HG02885 (cell line): ENCODE measurements around the gene DZANK1.
"Not testable (repeated sequence)": the region's sequence is repeated elsewhere in the genome, so short reads cannot be mapped to it uniquely, and the experiment has no call there.

ENCODE experiments used
- ATAC-seq: cut with Tn5 transposase; IDR thresholded peaks from one replicate; pipeline ENCODE4 v1.9.1; 2021; ENCODE audit warnings: mild to moderate bottlenecking; ENCODE audit not compliant: unreplicated experiment, poor library complexity

DZANK1 gene

GRCh38 chr20:18443886-18444285 lies 22.9 kb downstream of the DZANK1 start:
- no peak for ATAC-seq

DNA sequence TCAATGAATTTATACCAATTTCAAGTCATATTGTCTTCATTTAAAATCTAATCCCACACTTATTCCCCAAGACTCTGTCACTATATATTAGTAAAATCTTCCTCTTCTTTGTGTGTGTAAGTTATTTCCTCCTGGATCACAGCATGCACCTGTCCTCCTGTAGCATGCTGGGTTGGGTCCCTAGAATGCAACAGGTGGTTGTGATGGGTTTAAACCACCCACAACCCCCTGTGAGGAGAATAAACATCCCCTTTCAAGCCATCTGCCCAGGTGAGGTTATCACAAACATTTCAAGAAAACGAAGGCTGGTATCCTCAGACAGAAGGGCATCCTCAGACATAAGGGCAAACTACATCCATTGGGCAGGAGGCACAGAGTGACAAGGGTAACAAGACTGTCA lies 26.4 kb downstream of the DZANK1 start:
- no peak for ATAC-seq

DNA sequence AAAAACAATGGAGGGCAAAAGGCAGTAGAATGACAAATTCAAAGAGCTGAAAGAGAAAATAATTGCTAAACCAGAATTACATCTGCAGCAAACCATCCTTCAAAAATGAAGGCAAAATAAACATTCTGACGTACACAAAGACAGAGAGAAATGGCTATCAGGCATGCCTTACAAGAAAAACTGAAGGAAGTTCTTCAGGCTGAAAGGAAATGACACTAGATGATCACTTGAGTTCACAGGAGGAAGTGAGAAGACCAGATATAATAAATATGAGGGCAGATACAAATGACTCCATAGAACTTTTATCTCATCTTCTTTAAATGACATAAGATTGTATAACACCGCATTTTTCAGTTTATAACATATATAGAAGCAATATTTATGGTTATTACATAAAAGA lies 30.0 kb downstream of the DZANK1 start:
- ATAC-seq, result no peak

GRCh38 chr20:18431206-18431605 lies 35.6 kb downstream of the DZANK1 start:
- no peak for ATAC-seq

DNA sequence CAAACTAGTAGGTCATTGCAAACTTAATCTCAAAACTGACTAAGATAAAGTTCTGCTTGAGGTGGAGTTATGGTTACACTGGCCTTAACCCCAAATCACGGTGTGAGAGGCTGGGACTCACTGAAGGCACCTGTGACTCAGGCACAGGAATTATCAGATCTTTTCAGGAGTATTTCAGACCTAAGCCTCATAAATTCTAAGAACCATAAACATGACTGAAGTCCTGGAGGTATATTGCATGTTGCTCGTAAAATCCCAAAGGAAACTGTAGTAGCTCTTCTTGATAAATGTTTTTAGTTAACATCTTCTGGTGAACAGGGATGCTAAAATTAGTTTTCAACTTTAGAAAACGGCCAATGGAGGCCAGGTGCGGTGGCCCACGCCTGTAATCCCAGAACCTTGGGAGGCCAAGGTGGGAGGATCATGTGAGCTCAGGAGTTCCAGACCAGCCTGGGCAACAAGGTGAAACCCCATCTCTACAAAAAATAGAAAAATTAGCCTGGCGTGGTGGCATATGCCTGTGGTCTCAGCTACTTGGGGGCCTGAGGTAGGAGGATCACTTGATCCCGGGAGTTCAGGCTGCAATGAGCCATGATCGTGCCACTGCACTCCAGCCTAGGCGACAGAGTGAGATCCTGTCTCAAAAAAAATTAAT lies 36.5 kb downstream of the DZANK1 start:
- ATAC-seq, result no peak

- ATAC-seq, result no peak
Observed at GRCh38 chr20:18428490-18429173, 38.2 kb downstream of the DZANK1 start.

DNA sequence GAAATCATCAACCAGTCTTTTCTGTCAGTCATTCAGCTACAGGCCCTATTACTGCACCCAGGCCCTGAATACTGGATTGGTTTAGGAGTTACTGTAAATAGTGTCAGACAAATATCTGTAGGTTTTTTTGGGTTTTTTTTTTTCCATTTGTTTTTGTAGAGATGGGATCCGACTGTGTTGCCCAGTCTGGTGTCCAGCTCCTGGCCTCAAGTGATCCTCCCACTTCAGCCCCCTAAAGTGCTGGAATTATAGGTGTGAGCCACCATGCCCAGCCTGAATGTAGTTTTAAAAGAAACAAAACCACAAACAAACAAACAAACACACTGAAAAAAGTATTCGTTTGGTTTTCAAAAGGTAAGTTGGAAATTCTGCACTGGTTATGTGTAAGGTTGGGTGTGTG lies 39.6 kb downstream of the DZANK1 start:
- ATAC-seq, result no peak

- ATAC-seq, result no peak
Observed at GRCh38 chr20:18421608-18422007, 45.2 kb downstream of the DZANK1 start.

DNA sequence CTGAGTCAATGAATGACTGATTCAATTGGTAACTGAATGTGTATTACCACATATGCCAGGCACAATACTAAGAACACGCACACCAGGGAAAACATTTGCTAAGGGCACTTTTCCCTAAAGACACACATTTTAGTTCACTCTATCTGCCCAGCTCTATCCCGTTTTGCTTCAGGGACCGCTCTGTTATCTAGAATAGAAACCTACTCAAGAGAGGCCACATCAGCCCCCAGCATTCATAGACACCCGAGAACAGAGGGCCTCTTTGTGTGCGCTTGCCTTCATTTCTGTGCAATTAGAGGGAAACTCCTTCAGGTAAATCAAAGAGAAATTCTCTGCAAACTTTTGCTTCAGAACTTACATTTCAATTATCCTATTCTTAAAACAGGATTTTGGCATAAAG lies 50.3 kb downstream of the DZANK1 start:
- ATAC-seq, result no peak

GRCh38 chr20:18414140-18414539 lies 52.7 kb downstream of the DZANK1 start:
- ATAC-seq, result no peak

- peak; percentile 48 for ATAC-seq
Observed at GRCh38 chr20:18412221-18412901, 54.5 kb downstream of the DZANK1 start.

- ATAC-seq, result no peak
Observed at GRCh38 chr20:18405826-18406225, 61.0 kb downstream of the DZANK1 start.

- ATAC-seq, result no peak
Observed at GRCh38 chr20:18404172-18404571, 62.7 kb downstream of the DZANK1 start.

DNA sequence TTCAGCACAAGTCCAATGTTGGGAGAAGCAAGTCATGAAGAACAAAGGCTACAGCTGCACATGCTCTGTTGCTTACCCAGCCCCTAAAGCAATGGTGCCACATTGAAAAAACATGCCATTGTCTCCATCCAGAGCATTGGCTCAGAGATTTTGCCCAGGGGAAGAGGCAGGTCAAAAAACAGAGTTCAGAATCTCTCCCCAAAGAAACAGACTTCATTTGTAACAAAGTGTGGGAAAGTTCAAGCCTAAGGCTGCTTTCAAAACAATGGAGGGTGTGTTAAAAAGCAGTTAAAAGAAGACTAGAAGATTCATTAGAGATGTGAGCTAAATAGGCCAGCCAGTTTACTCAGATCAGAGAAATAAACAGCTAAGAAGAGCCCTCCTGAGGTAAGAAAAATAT lies 63.6 kb downstream of the DZANK1 start:
- ATAC-seq, result no peak

DNA sequence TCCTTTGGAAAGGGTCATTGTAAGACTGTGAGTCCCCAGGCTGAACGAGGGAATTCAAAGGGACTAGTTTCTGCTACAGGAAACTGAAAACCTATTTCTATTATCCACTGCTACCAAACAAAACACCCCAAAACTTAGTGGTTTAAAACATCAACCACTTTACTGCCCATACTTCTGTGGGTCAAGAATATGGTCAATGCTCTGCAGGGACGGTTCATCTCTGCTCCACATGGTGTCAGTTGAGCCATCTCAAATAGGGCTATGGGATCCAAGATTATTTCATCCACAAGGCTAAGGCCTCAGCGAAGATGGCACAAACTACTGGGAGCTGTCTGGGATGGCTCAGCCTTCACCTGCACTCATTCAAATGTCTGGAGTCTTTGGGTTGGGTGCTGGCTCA lies 65.5 kb downstream of the DZANK1 start:
- ATAC-seq, result no peak

DNA sequence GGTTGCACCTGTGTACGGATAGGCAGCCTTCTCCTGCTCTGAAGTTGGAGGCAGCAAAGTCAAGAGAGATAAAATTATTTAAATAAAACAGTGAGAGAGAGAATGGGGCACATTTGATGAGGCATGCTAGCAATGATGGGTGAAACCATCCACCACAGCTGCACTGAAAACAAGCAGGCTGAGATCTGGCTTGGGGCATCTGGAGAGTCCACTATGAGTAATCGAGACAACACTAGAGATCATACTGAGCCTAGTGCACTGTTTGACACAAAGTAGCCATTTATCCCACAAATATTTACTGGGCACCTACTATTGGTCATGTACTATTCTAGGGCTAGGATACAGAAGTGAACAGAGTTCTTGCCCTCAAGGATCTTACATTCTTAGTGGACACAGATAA lies 66.4 kb downstream of the DZANK1 start:
- no peak for ATAC-seq

GRCh38 chr20:18398713-18399112 lies 68.1 kb downstream of the DZANK1 start:
- ATAC-seq, result not testable (repeated sequence)

DNA sequence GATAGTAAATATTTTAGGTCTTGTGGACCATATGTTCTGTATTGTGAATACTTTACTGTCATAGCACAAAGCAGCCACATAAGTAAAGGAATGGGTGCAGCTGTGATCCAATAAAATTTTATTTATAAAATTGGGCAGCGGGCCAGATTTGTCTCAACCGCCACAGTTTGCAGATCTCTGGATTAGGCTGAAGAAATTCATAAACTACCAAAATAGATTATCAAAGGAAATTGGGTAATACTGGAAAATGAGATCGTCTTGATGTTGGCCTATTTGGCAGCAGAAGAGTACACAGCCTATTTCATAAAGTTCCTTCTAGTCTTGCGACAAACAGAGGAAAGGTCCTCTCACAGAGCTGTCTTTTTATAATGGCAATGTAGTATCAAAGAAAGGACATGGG lies 69.8 kb downstream of the DZANK1 start:
- ATAC-seq, result no peak

DNA sequence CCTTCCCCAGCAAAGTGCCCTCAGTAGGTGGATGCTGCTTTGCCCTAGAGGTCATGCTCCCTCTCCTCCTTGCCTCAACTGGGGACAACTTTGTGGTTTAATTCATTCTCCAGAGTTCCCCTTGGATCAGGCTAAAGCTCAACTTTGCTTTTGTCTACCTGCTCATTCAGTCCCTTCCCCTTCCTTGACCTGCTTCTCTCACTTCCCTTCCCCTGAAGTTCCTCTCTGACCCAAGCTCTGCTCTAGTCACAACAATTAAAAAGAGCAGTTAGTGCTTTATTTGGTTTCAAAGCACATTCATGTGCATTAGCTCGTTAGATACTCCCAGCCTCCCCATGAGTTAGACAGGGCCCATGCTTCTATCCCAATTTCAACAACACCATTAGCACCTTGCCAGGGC lies 71.3 kb downstream of the DZANK1 start:
- ATAC-seq, result no peak

DNA sequence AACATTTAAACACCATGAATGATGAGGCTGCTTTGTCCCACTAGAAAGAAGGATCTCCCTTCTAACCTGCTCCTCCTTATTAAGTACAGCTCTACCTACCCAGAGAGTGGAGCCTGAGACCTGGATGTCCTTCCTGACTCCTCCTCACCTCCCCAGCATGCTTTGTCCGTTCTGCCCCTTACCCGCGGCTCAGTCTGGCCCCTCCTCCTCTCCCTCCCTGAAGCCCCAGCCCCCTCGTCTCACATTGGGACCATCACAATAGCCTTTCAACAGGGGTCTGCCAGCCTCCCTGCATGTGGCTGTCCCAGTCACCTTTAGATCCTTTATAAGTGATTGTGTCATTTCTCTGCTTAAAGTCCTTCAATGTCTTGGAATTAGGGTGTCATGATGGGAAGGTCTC lies 72.5 kb downstream of the DZANK1 start:
- no peak for ATAC-seq

DNA sequence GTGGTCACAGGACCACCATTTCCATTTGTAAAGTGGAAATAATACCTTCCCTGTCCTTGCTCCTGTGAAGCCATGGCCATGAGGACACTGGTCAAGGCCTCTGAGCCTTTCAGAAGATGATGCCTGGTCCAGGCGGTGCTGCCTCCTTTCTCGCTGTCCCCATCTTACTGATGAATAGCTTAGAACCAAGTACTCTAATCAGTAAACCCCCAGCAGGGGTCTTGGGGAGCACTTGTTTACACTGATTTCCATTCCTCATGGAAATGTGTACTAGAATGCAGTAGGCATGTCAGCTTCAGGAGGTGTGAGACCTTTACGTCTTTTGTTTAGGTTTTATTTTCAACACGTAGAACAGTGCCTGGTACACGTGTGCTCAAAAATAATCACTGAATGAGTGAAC lies 75.1 kb downstream of the DZANK1 start:
- no peak for ATAC-seq

DNA sequence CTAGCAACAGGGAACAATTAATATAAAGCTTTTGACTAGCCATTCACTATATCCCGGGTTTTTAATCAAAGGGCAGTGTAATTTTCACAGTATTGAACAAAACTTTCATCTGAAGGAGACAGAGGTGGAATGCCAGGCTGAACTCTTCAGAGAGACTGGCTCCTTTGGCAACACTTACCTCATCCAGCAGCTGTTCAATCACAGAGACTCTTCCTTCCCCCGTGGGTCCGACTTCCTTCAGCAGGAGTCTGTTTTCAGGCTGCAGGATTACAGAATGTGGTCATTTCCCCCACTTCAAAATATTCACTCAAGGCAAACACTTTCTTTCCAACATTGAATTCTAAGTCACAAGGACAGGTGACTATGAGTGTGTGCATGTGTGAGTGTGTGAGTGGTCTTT lies 76.6 kb downstream of the DZANK1 start:
- ATAC-seq, result no peak
